Endothelial cell of umbilical vein (primary cell): Measurements from ENCODE around the gene UHRF1. TPM values are rescaled to one million over a fixed set of nuclear protein-coding genes. Genes with fewer than 3 reads are reported as not detected.

Source experiments
- BruUV-seq: library from RNA; stranded (reverse); fragments of 400-500 nt; replicated peaks from 2 replicates; lab custom pipeline; 2021; lab: Mats Ljungman, UMichigan
- CTCF ChIA-PET: fragments of 300-600, 350-600 bp; sonication (Branson Sonifier 250); formaldehyde crosslinking; loops from one replicate; lab custom pipeline; 2021; ENCODE audit warnings: antibody characterized with exemption, inconsistent platforms; lab: Charles Lee
- POLR2A ChIA-PET: fragments of 300-600, 350-600 bp; sonication (Branson Sonifier 250); formaldehyde crosslinking; loops from one replicate; lab custom pipeline; 2021; ENCODE audit warnings: antibody characterized with exemption, inconsistent platforms; lab: Charles Lee
- DNase-seq: peaks from one replicate; pipeline ENCODE4 v3.0.0-alpha.2; 2011; ENCODE audit warnings: low read depth, low spot score
- FAIRE-seq: peaks from 2 replicates; lab custom pipeline; 2011; peaks lifted over from hg19 to GRCh38; lab: Jason Lieb, UNC
- H2AFZ ChIP-seq: 2 replicates; pipeline ENCODE4 v1.6.0; 2012; ENCODE audit warnings: low read depth, low read length, control low read depth, inconsistent platforms
- H3K27ac ChIP-seq: 2 replicates; pipeline ENCODE4 v1.5.1; 2011; ENCODE audit warnings: low read depth, mild to moderate bottlenecking, control low read depth, low read length, moderate library complexity; ENCODE audit not compliant: insufficient read depth
- H3K27me3 ChIP-seq, 2 experiments: 2 replicates each; pipeline versions ENCODE4 v1.6.0 to v1.6.1; 2011; ENCODE audit warnings: low read length in 2 of 2, mixed read lengths in 1 of 2; ENCODE audit not compliant: control insufficient read depth in 2 of 2, insufficient read depth in 2 of 2
- H3K36me3 ChIP-seq, 2 experiments: 2 replicates in 1 of 2; 3 replicates in 1 of 2; pipeline ENCODE4 v1.5.1; 2011; ENCODE audit warnings: low read length in 2 of 2, mild to moderate bottlenecking in 1 of 2, moderate library complexity in 1 of 2; ENCODE audit not compliant: control insufficient read depth in 2 of 2, insufficient read depth in 2 of 2; ENCODE audit errors: extremely low read depth in 1 of 2
- H3K4me1 ChIP-seq: 3 replicates; pipeline ENCODE4 v1.5.1; 2011; ENCODE audit warnings: mild to moderate bottlenecking, low read length; ENCODE audit not compliant: control insufficient read depth, insufficient read depth; ENCODE audit errors: extremely low read depth
- H3K4me2 ChIP-seq: 2 replicates; pipeline ENCODE4 v1.6.1; 2011; ENCODE audit warnings: low read length, control low read depth, mixed read lengths; ENCODE audit not compliant: insufficient read depth
- H3K4me3 ChIP-seq, 3 experiments: fragments of 200-600 bp in 1 of 3; sonication (generic), shearing (Covaris generic) in 1 of 3; replicated peaks in 1 of 3; 2 replicates each; pipeline ENCODE4 v1.5.1; 2011 to 2016; ENCODE audit warnings: control low read depth in 3 of 3, low read length in 3 of 3, mild to moderate bottlenecking in 2 of 3, inconsistent platforms in 1 of 3, low read depth in 1 of 3, moderate library complexity in 1 of 3; ENCODE audit not compliant: insufficient read depth in 1 of 3
- H3K79me2 ChIP-seq: 2 replicates; pipeline ENCODE4 v1.6.0; 2012; ENCODE audit warnings: low read length, inconsistent platforms; ENCODE audit not compliant: control insufficient read depth, insufficient read depth
- H3K9ac ChIP-seq: replicated peaks from 2 replicates; pipeline ENCODE3; 2011; ENCODE audit warnings: low read length, control low read depth; ENCODE audit not compliant: insufficient read depth; ENCODE audit errors: extremely low read depth
- H3K9me1 ChIP-seq: replicated peaks from 3 replicates; pipeline ENCODE4 v1.6.0; 2011; ENCODE audit warnings: mild to moderate bottlenecking, low read length; ENCODE audit not compliant: control insufficient read depth, insufficient read depth; ENCODE audit errors: extremely low read depth
- H3K9me3 ChIP-seq: replicated peaks from 2 replicates; pipeline ENCODE4 v1.5.1; 2012; ENCODE audit warnings: low read length, inconsistent platforms; ENCODE audit not compliant: control insufficient read depth, insufficient read depth
- H4K20me1 ChIP-seq: replicated peaks from 2 replicates; pipeline ENCODE3; 2011; ENCODE audit warnings: mild to moderate bottlenecking, low read length; ENCODE audit not compliant: control insufficient read depth, insufficient read depth; ENCODE audit errors: extremely low read depth
- EZH2 ChIP-seq: IDR thresholded peaks from 2 replicates; pipeline ENCODE4 v1.6.1; 2012; ENCODE audit warnings: borderline replicate concordance, low read depth, mild to moderate bottlenecking, moderate library complexity, low read length, inconsistent platforms; ENCODE audit not compliant: severe bottlenecking
- FOS ChIP-seq: IDR thresholded peaks from 2 replicates; pipeline ENCODE4 v1.6.1; 2011; ENCODE audit warnings: mild to moderate bottlenecking, low read length, moderate library complexity, borderline replicate concordance; ENCODE audit not compliant: insufficient read depth
- GATA2 ChIP-seq: IDR thresholded peaks from 2 replicates; pipeline ENCODE4 v1.7.0; 2011; ENCODE audit warnings: low read depth, mild to moderate bottlenecking, moderate library complexity, mixed read lengths, low read length; ENCODE audit not compliant: insufficient read length, insufficient read depth
- JUN ChIP-seq: IDR thresholded peaks from 2 replicates; pipeline ENCODE4 v1.6.1; 2011; ENCODE audit warnings: borderline replicate concordance, low read depth; ENCODE audit not compliant: insufficient read length, insufficient read depth
- MAX ChIP-seq: IDR thresholded peaks from 2 replicates; pipeline ENCODE4 v1.6.1; 2011; ENCODE audit not compliant: insufficient read depth, insufficient read length
- MYC ChIP-seq: IDR thresholded peaks from one replicate; pipeline ENCODE4 v1.6.1; 2011; ENCODE audit warnings: mild to moderate bottlenecking, low read depth, low read length
- POLR2A ChIP-seq: IDR thresholded peaks from 2 replicates; pipeline ENCODE4 v1.6.1; 2012; ENCODE audit warnings: low read depth, mild to moderate bottlenecking, control low read depth, low read length
- POLR2AphosphoS5 ChIP-seq: IDR thresholded peaks from 2 replicates; pipeline ENCODE4 v1.6.1; 2012; ENCODE audit warnings: low read depth, mild to moderate bottlenecking, control low read depth, low read length, moderate library complexity; ENCODE audit not compliant: insufficient read depth
- dilution Hi-C: fragments of 300-500 bp; cut with MboI; formaldehyde crosslinking; loops from one replicate; pipeline ENCODE4 v1.15.0; 2019; ENCODE audit warnings: low sequenced_read_pairs; ENCODE audit not compliant: extremely low pct_ligation_motif_present
- intact Hi-C: fragments of 100-400 bp; cut with micrococcal nuclease; formaldehyde crosslinking; loops from one replicate; pipeline ENCODE4 v1.10.0; 2022
- polyA plus RNA-seq, 4 experiments: library from polyadenylated mRNA; depleted of rRNA in 3 of 4; stranded (reverse) in 3 of 4; unstranded in 1 of 4; fragments of >200 nt; gene quantifications; 2 replicates each; pipeline versions ENCODE4 v1.2.1 to v1.2.3, GENCODE V29; 2011 to 2012; ENCODE audit warnings: missing spikeins in 1 of 4
- total RNA-seq: library from RNA; stranded (reverse); gene quantifications from 2 replicates; pipeline ENCODE4 v1.2.3, GENCODE V29; 2021
- TF ChIP-seq, protein P1 (sequence below), 2 donors: IDR thresholded peaks; 1 replicate in 1 of 2; 2 replicates in 1 of 2; pipeline ENCODE4 v1.5.1; 2011; ENCODE audit warnings: low read length in 2 of 2, mild to moderate bottlenecking in 2 of 2, moderate library complexity in 2 of 2, control low read depth in 1 of 2, inconsistent platforms in 1 of 2, low read depth in 1 of 2; ENCODE audit not compliant: insufficient read depth in 1 of 2; ENCODE audit errors: extremely low read depth in 1 of 2

The UHRF1 gene
- total and polyA plus RNA-seq, 2 donors (not counting 3 experiments of a cell fraction or from before 2014, with no cell fraction given) = 13.3 to 76.8 TPM

GRCh38 chr19:4923276-4923747, 14.0 kb downstream of the UHRF1 start:
- H2AFZ ChIP-seq = no peak overlapping the region
- FAIRE-seq (no peak), DNase-seq (no peak)
- intact Hi-C loops (no loop called here), dilution Hi-C loops (no loop called here)
- H3K9ac ChIP-seq = no peak overlapping the region
- no peaks in the 10 kb centered on the region for H3K4me1 ChIP-seq
- H3K9me1 ChIP-seq = no peaks in the 10 kb centered on the region
- POLR2A ChIA-PET = interaction anchor here (0.5 kb wide), 1 partner anchor 60 kb away, joined by 4 read pairs; no protein-coding TSS in a partner anchor
- no peak overlapping the region for H3K27ac ChIP-seq
- TF ChIP-seq MAX = no peak
- CTCF ChIA-PET = no interaction called here
- BruUV-seq = no TSS peak
- H3K9me3 ChIP-seq = no peaks in the 10 kb centered on the region
- H3K79me2 ChIP-seq = peaks cover 79% of the 10 kb centered on the region
- no peaks in the 10 kb centered on the region for H3K36me3 ChIP-seq
- H4K20me1 ChIP-seq = no peaks in the 10 kb centered on the region
- no peak overlapping the region for H3K4me2 ChIP-seq
- H3K4me3 ChIP-seq = no peak overlapping the region
- H3K27me3 ChIP-seq = no peaks in the 10 kb centered on the region

DNA sequence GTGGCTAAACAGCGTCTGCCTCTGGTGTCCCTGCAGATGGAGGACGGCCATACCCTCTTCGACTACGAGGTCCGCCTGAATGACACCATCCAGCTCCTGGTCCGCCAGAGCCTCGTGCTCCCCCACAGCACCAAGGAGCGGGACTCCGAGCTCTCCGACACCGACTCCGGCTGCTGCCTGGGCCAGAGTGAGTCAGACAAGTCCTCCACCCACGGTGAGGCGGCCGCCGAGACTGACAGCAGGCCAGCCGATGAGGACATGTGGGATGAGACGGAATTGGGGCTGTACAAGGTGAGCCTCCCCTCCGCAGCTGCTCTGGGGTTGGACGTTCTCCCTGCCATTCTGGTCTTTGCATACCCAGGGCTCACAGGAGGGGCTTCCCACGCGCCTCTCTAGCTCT, 19.9 kb downstream of the UHRF1 start:
- no TSS peak for BruUV-seq
- Histone ChIP-seq H3K9me1 (no peaks in the 10 kb centered on the region), H2AFZ (no peak overlapping the region), H3K9ac (no peak overlapping the region), H3K79me2 (peaks cover 48% of the 10 kb centered on the region), H3K27me3 (no peaks in the 10 kb centered on the region), H4K20me1 (no peaks in the 10 kb centered on the region), H3K4me2 (no peak overlapping the region), H3K9me3 (no peaks in the 10 kb centered on the region), H3K4me3 (no peak overlapping the region), H3K27ac (no peak overlapping the region), H3K36me3 (no peaks in the 10 kb centered on the region), H3K4me1 (no peaks in the 10 kb centered on the region)
- FAIRE-seq = no peak
- intact Hi-C loops (no loop called here), dilution Hi-C loops (no loop called here)
- DNase-seq = no peak
- ChIA-PET POLR2A (no interaction called here), CTCF (interaction anchor here (0.9 to 1.6 kb wide), 3 partner anchors 12 to 56 kb away, joined by 3 to 6 read pairs (median 5); no protein-coding TSS in a partner anchor)
- TF ChIP-seq JUN = no peak
- TF ChIP-seq POLR2AphosphoS5 = no peak
- TF ChIP-seq POLR2A = no peak
- no peak for TF ChIP-seq MYC
- TF ChIP-seq, protein P1, sequence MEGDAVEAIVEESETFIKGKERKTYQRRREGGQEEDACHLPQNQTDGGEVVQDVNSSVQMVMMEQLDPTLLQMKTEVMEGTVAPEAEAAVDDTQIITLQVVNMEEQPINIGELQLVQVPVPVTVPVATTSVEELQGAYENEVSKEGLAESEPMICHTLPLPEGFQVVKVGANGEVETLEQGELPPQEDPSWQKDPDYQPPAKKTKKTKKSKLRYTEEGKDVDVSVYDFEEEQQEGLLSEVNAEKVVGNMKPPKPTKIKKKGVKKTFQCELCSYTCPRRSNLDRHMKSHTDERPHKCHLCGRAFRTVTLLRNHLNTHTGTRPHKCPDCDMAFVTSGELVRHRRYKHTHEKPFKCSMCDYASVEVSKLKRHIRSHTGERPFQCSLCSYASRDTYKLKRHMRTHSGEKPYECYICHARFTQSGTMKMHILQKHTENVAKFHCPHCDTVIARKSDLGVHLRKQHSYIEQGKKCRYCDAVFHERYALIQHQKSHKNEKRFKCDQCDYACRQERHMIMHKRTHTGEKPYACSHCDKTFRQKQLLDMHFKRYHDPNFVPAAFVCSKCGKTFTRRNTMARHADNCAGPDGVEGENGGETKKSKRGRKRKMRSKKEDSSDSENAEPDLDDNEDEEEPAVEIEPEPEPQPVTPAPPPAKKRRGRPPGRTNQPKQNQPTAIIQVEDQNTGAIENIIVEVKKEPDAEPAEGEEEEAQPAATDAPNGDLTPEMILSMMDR (IDR thresholded peaks at IDR 0.05; ENCODE audit: extremely low read depth in 1 of 2, insufficient read depth in 1 of 2, low read depth in 1 of 2, low read length in 2 of 2) = no peak
- TF ChIP-seq GATA2 = no peak
- TF ChIP-seq MAX = no peak
- TF ChIP-seq EZH2 = no peak
- TF ChIP-seq FOS = no peak
